Esophagus squamous epithelium (tissue), 4 donors: ENCODE data around the gene OAF.

Experiments used
- CTCF ChIP-seq, 6 experiments: fragments of 450-650 bp in 4 of 6; fragments of 200-600 bp in 2 of 6; sonication (generic) in 2 of 6; IDR thresholded peaks; one replicate each; pipeline ENCODE4 v1.5.1; 2016 to 2019; ENCODE audit warnings: antibody characterized with exemption in 6 of 6, mild to moderate bottlenecking in 4 of 6, moderate library complexity in 4 of 6
- POLR2A ChIP-seq, 4 donors: fragments of 450-650 bp; IDR thresholded peaks; one replicate each; pipeline ENCODE4 v1.6.1; 2017; ENCODE audit warnings: antibody characterized with exemption in 4 of 4, mild to moderate bottlenecking in 4 of 4, moderate library complexity in 3 of 4

GRCh38 chr11:120199613-120200012 lies 11.2 kb upstream of the OAF start:
- TF ChIP-seq CTCF (IDR thresholded peaks at IDR 0.05) (no peak), POLR2A (IDR thresholded peaks at IDR 0.05) (no peak)
